Measurements from ENCODE around the gene KRT77.

The KRT77 gene

GRCh38 chr12:52744493-52745156, 41.3 kb upstream of the KRT77 start:
- TF ChIP-seq, protein P1, sequence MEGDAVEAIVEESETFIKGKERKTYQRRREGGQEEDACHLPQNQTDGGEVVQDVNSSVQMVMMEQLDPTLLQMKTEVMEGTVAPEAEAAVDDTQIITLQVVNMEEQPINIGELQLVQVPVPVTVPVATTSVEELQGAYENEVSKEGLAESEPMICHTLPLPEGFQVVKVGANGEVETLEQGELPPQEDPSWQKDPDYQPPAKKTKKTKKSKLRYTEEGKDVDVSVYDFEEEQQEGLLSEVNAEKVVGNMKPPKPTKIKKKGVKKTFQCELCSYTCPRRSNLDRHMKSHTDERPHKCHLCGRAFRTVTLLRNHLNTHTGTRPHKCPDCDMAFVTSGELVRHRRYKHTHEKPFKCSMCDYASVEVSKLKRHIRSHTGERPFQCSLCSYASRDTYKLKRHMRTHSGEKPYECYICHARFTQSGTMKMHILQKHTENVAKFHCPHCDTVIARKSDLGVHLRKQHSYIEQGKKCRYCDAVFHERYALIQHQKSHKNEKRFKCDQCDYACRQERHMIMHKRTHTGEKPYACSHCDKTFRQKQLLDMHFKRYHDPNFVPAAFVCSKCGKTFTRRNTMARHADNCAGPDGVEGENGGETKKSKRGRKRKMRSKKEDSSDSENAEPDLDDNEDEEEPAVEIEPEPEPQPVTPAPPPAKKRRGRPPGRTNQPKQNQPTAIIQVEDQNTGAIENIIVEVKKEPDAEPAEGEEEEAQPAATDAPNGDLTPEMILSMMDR (conservative IDR thresholded peaks at IDR 0.05; ENCODE audit: control insufficient read depth, insufficient read depth, low read depth, low read length), result no peak
- no peak for DNase-seq (ENCODE audit: low read depth)

GRCh38 chr12:52742822-52743457, 39.6 kb upstream of the KRT77 start:
- no peak overlapping the region for H3K4me3 ChIP-seq (ENCODE audit: control insufficient read depth, low read depth, low read length)
- DNase-seq (ENCODE audit: low read depth), result no peak
- TF ChIP-seq, protein P1 (conservative IDR thresholded peaks at IDR 0.05; ENCODE audit: control insufficient read depth, insufficient read depth, low read depth, low read length), result no peak

More at GRCh38 chr12:52744493-52745156, 41.3 kb upstream of the KRT77 start:
- H3K4me3 ChIP-seq (ENCODE audit: control insufficient read depth, low read depth, low read length), result no peak overlapping the region

- no peak for DNase-seq (ENCODE audit: low read depth)
- TF ChIP-seq, protein P1 (conservative IDR thresholded peaks at IDR 0.05; ENCODE audit: control insufficient read depth, insufficient read depth, low read depth, low read length), result no peak
- no peak overlapping the region for H3K4me3 ChIP-seq (ENCODE audit: control insufficient read depth, low read depth, low read length)
Observed at GRCh38 chr12:52742196-52742580, 38.9 kb upstream of the KRT77 start.

DNA sequence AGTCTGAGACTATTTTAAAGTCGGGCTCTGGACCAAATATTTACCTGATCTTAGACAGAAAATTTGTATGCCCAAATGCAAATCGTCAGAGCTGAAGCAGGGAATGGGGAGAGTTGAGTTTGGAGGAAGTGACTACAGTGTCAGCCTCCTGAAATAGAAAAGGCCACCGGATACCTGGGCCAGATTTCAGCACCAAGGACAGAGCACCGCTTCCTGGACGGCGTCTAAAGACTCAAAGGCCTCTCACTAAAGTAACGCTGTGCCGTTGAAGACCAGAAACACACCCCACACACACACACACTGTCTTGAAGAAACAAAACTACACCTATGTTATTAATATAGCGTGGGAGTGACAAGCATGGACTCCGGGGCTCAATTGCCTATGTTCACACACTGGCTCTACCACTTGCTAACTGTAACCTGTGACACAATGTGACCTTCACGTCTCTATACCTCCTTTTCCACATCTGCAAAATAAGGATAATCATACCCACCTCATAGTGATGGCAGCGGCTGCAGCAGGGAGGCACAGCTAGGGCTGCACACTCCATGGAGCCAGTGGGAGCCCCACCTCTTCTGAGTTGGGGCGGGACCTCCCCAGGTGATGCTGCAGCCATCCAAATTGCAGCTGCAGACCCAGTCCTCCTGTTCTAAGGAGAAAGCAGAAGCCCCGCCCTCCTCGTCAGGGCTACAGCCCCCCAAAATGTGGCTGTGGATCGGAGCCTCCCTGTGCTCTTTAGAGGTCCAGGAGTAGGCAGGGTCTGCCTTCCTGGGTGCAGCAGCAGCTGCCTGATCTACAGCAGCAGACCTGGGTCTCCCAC, 38.3 kb upstream of the KRT77 start:
- no peak overlapping the region for H3K4me3 ChIP-seq (ENCODE audit: control insufficient read depth, low read depth, low read length)
- DNase-seq (ENCODE audit: low read depth), result peak; percentile 43
- TF ChIP-seq, protein P1 (conservative IDR thresholded peaks at IDR 0.05; ENCODE audit: control insufficient read depth, insufficient read depth, low read depth, low read length), result no peak

GRCh38 chr12:52740584-52740983, 37.3 kb upstream of the KRT77 start:
- no peak overlapping the region for H3K4me3 ChIP-seq (ENCODE audit: control insufficient read depth, low read depth, low read length)
- no peak for DNase-seq (ENCODE audit: low read depth)
- TF ChIP-seq, protein P1 (conservative IDR thresholded peaks at IDR 0.05; ENCODE audit: control insufficient read depth, insufficient read depth, low read depth, low read length), result no peak

- no peak overlapping the region for H3K4me3 ChIP-seq (ENCODE audit: control insufficient read depth, low read depth, low read length)
- no peak for DNase-seq (ENCODE audit: low read depth)
- TF ChIP-seq, protein P1 (conservative IDR thresholded peaks at IDR 0.05; ENCODE audit: control insufficient read depth, insufficient read depth, low read depth, low read length), result no peak
Observed at GRCh38 chr12:52739963-52740362, 36.6 kb upstream of the KRT77 start.

Data from fibroblast of mammary gland (primary cell).